ENCODE results near the gene STAT1. TPM values are rescaled to one million over a fixed set of nuclear protein-coding genes. Genes with fewer than 3 reads are reported as not detected.

Gene STAT1
- total and polyA plus RNA-seq, 4 donors, result 21.6 to 80.1 (median 74.1) TPM

GRCh38 chr2:190929919-190930318 lies 84.1 kb downstream of the STAT1 start:
- Histone ChIP-seq H3K27ac (ENCODE audit: low read depth in 1 of 2, low read length in 1 of 2) (no peak overlapping the region), H3K9me3 (ENCODE audit: control insufficient read depth in 4 of 4, insufficient read depth in 3 of 4, low read length in 3 of 4) (no peaks in the 10 kb centered on the region), H3K4me1 (ENCODE audit: control insufficient read depth in 5 of 5, insufficient read depth in 5 of 5, low read length in 5 of 5) (peaks cover 0 to 4% (median 0%) of the 10 kb centered on the region in 5 donors), H3K4me3 (no peak overlapping the region), H3K27me3 (ENCODE audit: control insufficient read depth in 3 of 3, insufficient read depth in 3 of 3, low read length in 2 of 3) (no peaks in the 10 kb centered on the region), H3K36me3 (ENCODE audit: control insufficient read depth in 4 of 4, insufficient read depth in 4 of 4, low read length in 4 of 4) (peaks cover 5 to 14% (median 7%) of the 10 kb centered on the region in 4 donors), H3K9ac (ENCODE audit: insufficient read depth in 1 of 2, low read length in 2 of 2) (no peak overlapping the region)
- 94 to 95% methylated on average over 7 of the region's 7 CpGs for WGBS, 2 donors
- DNase-seq (no peak), ATAC-seq (ENCODE audit: insufficient read depth, low FRiP score) (no peak)
- TF ChIP-seq, protein P1, sequence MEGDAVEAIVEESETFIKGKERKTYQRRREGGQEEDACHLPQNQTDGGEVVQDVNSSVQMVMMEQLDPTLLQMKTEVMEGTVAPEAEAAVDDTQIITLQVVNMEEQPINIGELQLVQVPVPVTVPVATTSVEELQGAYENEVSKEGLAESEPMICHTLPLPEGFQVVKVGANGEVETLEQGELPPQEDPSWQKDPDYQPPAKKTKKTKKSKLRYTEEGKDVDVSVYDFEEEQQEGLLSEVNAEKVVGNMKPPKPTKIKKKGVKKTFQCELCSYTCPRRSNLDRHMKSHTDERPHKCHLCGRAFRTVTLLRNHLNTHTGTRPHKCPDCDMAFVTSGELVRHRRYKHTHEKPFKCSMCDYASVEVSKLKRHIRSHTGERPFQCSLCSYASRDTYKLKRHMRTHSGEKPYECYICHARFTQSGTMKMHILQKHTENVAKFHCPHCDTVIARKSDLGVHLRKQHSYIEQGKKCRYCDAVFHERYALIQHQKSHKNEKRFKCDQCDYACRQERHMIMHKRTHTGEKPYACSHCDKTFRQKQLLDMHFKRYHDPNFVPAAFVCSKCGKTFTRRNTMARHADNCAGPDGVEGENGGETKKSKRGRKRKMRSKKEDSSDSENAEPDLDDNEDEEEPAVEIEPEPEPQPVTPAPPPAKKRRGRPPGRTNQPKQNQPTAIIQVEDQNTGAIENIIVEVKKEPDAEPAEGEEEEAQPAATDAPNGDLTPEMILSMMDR (IDR thresholded peaks at IDR 0.05; ENCODE audit: control extremely low read depth, extremely low read depth), result no peak

- no peak for ATAC-seq (ENCODE audit: insufficient read depth, low FRiP score)
- TF ChIP-seq, protein P1 (IDR thresholded peaks at IDR 0.05; ENCODE audit: control extremely low read depth, extremely low read depth), result no peak
- H3K36me3 ChIP-seq (ENCODE audit: control insufficient read depth in 4 of 4, insufficient read depth in 4 of 4, low read length in 4 of 4), result peaks cover 12 to 20% (median 15%) of the 10 kb centered on the region in 4 donors
- no peak overlapping the region for H3K27ac ChIP-seq (ENCODE audit: low read depth in 1 of 2, low read length in 1 of 2)
- H3K9me3 ChIP-seq (ENCODE audit: control insufficient read depth in 4 of 4, insufficient read depth in 3 of 4, low read length in 3 of 4), result no peaks in the 10 kb centered on the region
- no peaks in the 10 kb centered on the region for H3K27me3 ChIP-seq (ENCODE audit: control insufficient read depth in 3 of 3, insufficient read depth in 3 of 3, low read length in 2 of 3)
- no peak overlapping the region for H3K4me3 ChIP-seq
- no peak overlapping the region for H3K9ac ChIP-seq (ENCODE audit: insufficient read depth in 1 of 2, low read length in 2 of 2)
- WGBS, 2 donors, result 78 to 88% methylated on average over 2 of the region's 2 CpGs
- H3K4me1 ChIP-seq (ENCODE audit: control insufficient read depth in 5 of 5, insufficient read depth in 5 of 5, low read length in 5 of 5), result peaks cover 0 to 2% (median 0%) of the 10 kb centered on the region in 5 donors
- peak in 2 of 3 donors; percentile 45 to 60 for DNase-seq
Measured at GRCh38 chr2:190927301-190927700, 86.7 kb downstream of the STAT1 start.

DNA sequence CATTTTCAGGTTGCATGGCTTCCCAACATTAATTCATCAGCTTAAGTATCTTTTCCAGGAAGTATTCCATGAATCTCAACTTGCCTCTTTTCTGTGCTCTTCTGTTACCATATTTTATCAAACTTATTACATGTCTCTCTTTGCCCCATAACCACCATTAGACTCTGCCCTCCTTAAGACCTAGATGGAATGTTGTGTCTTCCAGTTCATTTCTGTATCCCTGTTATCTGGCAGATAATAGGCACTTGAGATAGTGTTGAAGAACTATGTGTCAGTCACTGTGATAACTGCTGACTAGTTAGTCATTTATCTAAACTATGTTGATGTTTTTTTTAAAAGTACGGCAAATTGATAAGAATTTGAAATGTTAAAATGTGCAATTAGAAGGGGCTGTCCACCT lies 91.6 kb downstream of the STAT1 start:
- no peak for ATAC-seq (ENCODE audit: insufficient read depth, low FRiP score)
- 84 to 91% methylated on average over 1 of the region's 1 CpG for WGBS, 2 donors
- no peaks in the 10 kb centered on the region for H3K27me3 ChIP-seq (ENCODE audit: control insufficient read depth in 3 of 3, insufficient read depth in 3 of 3, low read length in 2 of 3)
- H3K9me3 ChIP-seq (ENCODE audit: control insufficient read depth in 4 of 4, insufficient read depth in 3 of 4, low read length in 3 of 4), result no peaks in the 10 kb centered on the region
- H3K4me1 ChIP-seq (ENCODE audit: control insufficient read depth in 5 of 5, insufficient read depth in 5 of 5, low read length in 5 of 5), result peaks cover 0 to 3% (median 0%) of the 10 kb centered on the region in 5 donors
- H3K27ac ChIP-seq (ENCODE audit: low read depth in 1 of 2, low read length in 1 of 2), result no peak overlapping the region
- H3K9ac ChIP-seq (ENCODE audit: insufficient read depth in 1 of 2, low read length in 2 of 2), result no peak overlapping the region
- DNase-seq, result no peak
- TF ChIP-seq, protein P1 (IDR thresholded peaks at IDR 0.05; ENCODE audit: control extremely low read depth, extremely low read depth), result no peak
- H3K36me3 ChIP-seq (ENCODE audit: control insufficient read depth in 4 of 4, insufficient read depth in 4 of 4, low read length in 4 of 4), result peaks cover 6 to 29% (median 20%) of the 10 kb centered on the region in 4 donors
- H3K4me3 ChIP-seq, result no peak overlapping the region

- ATAC-seq (ENCODE audit: insufficient read depth, low FRiP score) (no peak), DNase-seq (no peak)
- Histone ChIP-seq H3K27me3 (ENCODE audit: control insufficient read depth in 3 of 3, insufficient read depth in 3 of 3, low read length in 2 of 3) (no peaks in the 10 kb centered on the region), H3K4me1 (ENCODE audit: control insufficient read depth in 5 of 5, insufficient read depth in 5 of 5, low read length in 5 of 5) (peaks cover 0 to 3% (median 0%) of the 10 kb centered on the region in 5 donors), H3K9me3 (ENCODE audit: control insufficient read depth in 4 of 4, insufficient read depth in 3 of 4, low read length in 3 of 4) (no peaks in the 10 kb centered on the region), H3K27ac (ENCODE audit: low read depth in 1 of 2, low read length in 1 of 2) (no peak overlapping the region), H3K4me3 (no peak overlapping the region), H3K9ac (ENCODE audit: insufficient read depth in 1 of 2, low read length in 2 of 2) (no peak overlapping the region), H3K36me3 (ENCODE audit: control insufficient read depth in 4 of 4, insufficient read depth in 4 of 4, low read length in 4 of 4) (peaks cover 4 to 26% (median 18%) of the 10 kb centered on the region in 4 donors)
- WGBS, 2 donors, result 91 to 92% methylated on average over 3 of the region's 3 CpGs
- TF ChIP-seq, protein P1 (IDR thresholded peaks at IDR 0.05; ENCODE audit: control extremely low read depth, extremely low read depth), result no peak
Measured at GRCh38 chr2:190920085-190920484, 93.9 kb downstream of the STAT1 start.

Measured in lung (tissue), 12 donors.